PFSK-1 (cell line): ENCODE measurements around the gene HIC1.

ENCODE experiments used
- FOXP2 ChIP-seq: optimal IDR thresholded peaks from 2 replicates; pipeline ENCODE3; 2011; ENCODE audit warnings: borderline replicate concordance, control low read depth, inconsistent platforms; ENCODE audit not compliant: insufficient read depth; ENCODE audit errors: extremely low read length, extremely low read depth
- POLR2AphosphoS5 ChIP-seq: IDR thresholded peaks from 2 replicates; pipeline ENCODE4 v1.6.1; 2012; ENCODE audit warnings: low read depth, mild to moderate bottlenecking, control low read depth, low read length, moderate library complexity
- REST ChIP-seq, 2 experiments: IDR thresholded peaks; 2 replicates each; pipeline versions ENCODE4 v1.6.1 to v1.8.0; 2011 to 2012; ENCODE audit warnings: low read depth in 2 of 2, low read length in 2 of 2, control low read depth in 1 of 2, inconsistent platforms in 1 of 2, mild to moderate bottlenecking in 1 of 2, moderate library complexity in 1 of 2; ENCODE audit not compliant: insufficient read depth in 1 of 2
- SIN3A ChIP-seq: IDR thresholded peaks from 2 replicates; pipeline ENCODE4 v1.6.1; 2012; ENCODE audit warnings: mild to moderate bottlenecking, low read length, moderate library complexity, borderline replicate concordance; ENCODE audit not compliant: insufficient read depth
- TAF1 ChIP-seq: IDR thresholded peaks from 2 replicates; pipeline ENCODE4 v1.6.1; 2012; ENCODE audit warnings: low read length, control low read depth, borderline replicate concordance; ENCODE audit not compliant: insufficient read depth

The HIC1 gene

DNA sequence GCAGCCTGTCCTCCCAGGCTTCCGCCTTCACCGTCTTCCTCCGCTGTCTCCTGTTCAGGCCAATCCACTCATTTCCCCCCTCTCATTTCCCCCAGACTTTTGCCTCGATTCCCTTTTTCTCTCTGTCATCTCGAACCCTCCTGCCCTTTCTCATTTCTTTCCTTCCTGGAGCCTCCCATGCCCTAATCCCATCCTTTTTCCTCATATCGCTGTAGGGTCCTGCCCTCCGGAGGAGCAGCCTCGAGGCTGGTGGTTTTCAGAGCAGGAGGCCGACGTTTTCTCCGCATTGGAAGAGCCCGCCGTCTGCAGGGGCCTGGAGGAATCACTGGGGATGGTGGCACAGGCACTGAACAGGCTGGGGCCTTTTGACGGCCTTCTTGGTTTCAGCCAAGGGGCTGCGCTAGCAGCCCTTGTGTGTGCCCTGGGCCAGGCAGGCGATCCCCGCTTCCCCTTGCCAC, 12.5 kb upstream of the HIC1 start:
- TF ChIP-seq FOXP2 (no peak), TAF1 (no peak), SIN3A (no peak), POLR2AphosphoS5 (no peak), REST (IDR thresholded peaks at IDR 0.05; ENCODE audit: insufficient read depth in 1 of 2, low read depth in 2 of 2, low read length in 2 of 2) (no peak)

DNA sequence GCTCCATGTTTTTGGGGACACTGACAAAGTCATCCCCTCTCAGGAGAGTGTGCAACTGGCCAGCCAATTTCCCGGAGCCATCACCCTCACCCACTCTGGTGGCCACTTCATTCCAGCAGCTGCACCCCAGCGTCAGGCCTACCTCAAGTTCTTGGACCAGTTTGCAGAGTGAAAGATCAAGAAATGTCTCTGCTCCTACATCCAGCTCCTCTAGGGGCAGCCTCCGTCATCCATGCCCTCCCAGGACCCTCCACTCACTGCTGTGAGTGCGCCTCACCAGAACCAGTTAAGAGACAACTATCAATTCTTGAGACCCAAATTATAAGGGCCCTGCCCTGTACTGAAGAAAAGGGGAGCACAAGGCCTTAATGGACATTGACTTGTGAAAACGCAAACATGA, 12.0 kb upstream of the HIC1 start:
- TF ChIP-seq TAF1 = no peak
- TF ChIP-seq FOXP2 = no peak
- no peak for TF ChIP-seq SIN3A
- no peak for TF ChIP-seq POLR2AphosphoS5
- TF ChIP-seq REST (IDR thresholded peaks at IDR 0.05; ENCODE audit: insufficient read depth in 1 of 2, low read depth in 2 of 2, low read length in 2 of 2) = no peak

GRCh38 chr17:2043785-2044184, 11.1 kb upstream of the HIC1 start:
- TF ChIP-seq POLR2AphosphoS5 (no peak), REST (IDR thresholded peaks at IDR 0.05; ENCODE audit: insufficient read depth in 1 of 2, low read depth in 2 of 2, low read length in 2 of 2) (no peak), FOXP2 (no peak), TAF1 (no peak), SIN3A (no peak)

- TF ChIP-seq REST (IDR thresholded peaks at IDR 0.05; ENCODE audit: insufficient read depth in 1 of 2, low read depth in 2 of 2, low read length in 2 of 2) (no peak), POLR2AphosphoS5 (no peak), SIN3A (no peak), TAF1 (no peak), FOXP2 (no peak)
Measured at GRCh38 chr17:2044263-2044894, 10.5 kb upstream of the HIC1 start.

GRCh38 chr17:2047590-2047989, 7.3 kb upstream of the HIC1 start:
- no peak for TF ChIP-seq POLR2AphosphoS5
- TF ChIP-seq SIN3A = no peak
- TF ChIP-seq REST (IDR thresholded peaks at IDR 0.05; ENCODE audit: insufficient read depth in 1 of 2, low read depth in 2 of 2, low read length in 2 of 2) = no peak
- no peak for TF ChIP-seq TAF1
- TF ChIP-seq FOXP2 = no peak
